HG02642 (cell line): ENCODE results near the gene GSG1L.

Experiments used
- ATAC-seq: cut with Tn5 transposase; IDR thresholded peaks from one replicate; pipeline ENCODE4 v1.9.1; 2021; ENCODE audit warnings: mild to moderate bottlenecking; ENCODE audit not compliant: unreplicated experiment, poor library complexity

Gene GSG1L

DNA sequence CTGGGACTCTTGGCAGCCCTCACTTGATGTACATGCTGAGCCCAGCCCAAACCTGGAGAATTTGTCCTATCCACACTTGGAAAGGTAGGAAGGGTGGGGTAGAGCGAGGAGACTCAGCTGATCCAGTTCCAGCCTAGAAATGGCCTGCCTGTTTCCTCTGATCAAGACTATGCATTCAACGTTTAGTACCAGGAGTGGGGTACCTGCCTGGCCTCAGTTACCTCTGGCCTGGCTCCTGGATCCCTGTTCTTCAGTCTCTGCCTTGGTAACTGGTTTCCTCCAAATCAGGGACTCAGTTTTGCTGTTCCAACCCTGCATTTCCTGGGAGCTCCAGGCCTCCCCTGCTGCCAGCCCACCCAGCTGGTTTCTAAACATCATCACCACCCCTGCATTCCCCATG, 233.5 kb downstream of the GSG1L start:
- no peak for ATAC-seq

DNA sequence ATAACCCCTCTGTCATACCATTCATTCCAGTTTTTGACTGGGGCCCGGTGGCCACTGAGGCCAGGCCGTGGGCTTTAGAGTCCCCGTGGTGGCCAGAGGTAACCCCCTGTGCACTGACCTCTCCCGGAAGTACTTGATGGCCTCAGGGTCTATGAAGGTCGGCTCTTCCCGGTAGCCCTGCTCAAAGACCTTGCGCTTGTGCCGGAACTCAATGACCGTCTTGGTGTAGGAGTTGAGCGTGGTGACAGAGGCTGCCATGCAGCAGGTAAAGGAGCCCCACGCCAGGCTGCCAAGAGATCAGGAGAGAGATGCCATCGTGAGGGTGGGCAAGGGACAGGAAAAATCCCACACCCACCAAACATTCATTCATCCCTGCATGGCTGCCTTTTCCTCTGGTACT, 234.8 kb downstream of the GSG1L start:
- ATAC-seq, result no peak

DNA sequence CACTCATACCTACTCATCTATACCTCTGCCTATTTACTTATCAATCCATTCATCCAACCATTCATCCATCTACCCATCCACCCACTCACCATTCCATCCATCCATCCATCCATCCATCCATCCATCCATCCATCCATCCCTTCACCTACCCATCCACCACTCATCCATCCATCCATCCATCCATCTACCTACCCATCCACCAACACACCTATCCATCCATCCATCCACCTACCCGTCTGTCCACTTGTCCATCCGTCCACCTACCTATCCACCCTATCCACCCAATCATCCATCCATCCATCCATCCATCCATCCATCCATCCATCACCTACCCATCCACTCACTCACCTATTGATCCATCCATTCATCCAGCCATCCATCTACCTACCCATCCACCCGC, 235.7 kb downstream of the GSG1L start:
- no peak for ATAC-seq

DNA sequence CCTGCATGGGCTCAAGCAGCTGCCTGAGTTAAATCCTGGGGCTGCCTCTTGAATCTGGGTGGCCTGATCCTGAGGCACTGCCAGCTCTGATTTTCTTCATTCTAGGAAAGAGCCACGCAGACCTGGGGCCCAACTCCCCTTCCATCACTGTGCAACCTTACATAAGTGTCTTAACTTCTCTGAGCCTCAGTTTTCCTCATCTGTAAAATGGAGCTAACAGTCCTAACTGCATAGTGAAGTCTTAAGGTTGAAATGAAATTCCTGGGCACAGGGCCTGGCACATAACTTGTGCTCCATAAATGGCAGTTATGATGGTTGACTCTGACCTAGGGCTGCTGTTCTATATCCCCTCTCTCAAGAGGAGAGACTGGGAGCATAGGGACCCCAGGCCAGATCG, 236.6 kb downstream of the GSG1L start:
- no peak for ATAC-seq

DNA sequence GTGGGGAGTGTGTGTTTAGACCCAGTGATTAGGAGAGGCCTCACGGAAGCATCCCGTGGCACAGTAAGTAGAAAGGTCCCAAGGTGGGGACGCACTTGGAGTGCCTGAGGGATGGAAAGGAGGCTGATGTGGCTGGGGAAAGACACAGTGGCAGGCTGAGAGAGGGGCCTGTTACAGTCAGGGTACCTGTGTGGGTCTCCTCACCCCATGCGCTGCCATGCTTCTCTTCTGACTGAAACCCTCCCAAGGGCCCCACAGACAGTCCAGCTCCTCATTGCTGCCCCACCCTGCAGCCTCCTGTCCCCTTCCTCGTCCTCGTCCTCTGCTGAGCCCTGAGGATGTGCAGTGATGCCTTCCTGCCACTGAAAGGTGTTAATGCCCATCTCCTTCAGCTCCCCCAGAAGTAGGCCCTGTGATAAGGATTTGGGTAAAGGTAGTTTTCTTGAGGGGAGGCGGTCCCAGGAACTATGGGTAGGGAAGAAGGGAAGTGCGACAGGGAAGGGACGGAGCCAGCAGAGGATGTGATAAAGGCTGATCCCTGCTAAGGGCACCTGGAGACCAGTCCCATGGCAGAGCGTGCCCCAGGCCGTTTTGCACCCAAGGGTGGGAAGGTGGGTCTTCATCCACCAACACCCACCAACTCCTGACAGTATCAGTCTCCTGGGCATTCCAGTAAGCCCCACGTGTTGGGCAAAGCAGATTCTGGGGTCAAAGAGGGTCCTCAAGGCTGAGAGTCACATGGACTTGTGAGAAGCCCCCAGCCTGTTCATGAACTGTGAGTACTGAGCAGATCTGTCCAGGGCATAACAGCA, 237.2 kb downstream of the GSG1L start:
- no peak for ATAC-seq

DNA sequence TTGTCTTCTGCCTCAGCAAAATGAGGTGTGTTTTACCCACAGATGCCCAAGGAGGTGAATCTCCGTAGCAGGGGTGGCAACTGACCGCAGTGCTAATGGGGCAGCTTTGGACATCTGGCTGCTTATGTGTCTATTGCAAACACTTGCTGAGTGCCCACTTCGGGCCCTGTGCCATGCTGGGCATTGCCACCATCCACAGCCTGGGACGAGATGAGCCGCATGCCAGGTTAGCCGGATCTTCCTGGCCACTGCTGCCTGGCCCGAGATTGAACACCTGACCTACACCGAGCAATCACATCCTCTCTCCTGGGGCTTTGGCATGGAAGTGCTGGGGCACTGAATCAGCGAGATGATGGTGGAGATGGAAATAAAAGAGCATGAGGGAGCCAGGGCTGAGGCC, 238.7 kb downstream of the GSG1L start:
- no peak for ATAC-seq

DNA sequence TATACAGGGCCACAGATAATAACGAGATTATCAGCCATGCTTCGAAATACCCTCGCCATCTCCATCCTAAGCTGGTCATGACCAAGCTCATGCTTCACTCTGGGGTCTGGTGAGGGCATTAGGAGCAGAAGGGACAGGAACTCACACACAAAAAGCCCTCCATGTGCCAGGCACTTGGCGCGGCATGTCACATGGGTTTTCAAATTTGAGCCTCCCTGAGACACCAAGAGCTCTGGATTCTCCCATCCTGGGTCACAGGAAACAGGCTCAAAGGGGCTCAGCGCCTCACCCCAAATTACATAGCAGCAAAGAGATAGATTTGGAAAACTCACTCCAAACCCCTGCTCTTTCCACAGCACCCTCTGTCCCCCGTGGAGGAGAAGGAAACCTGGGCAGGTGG, 239.5 kb downstream of the GSG1L start:
- ATAC-seq, result no peak

DNA sequence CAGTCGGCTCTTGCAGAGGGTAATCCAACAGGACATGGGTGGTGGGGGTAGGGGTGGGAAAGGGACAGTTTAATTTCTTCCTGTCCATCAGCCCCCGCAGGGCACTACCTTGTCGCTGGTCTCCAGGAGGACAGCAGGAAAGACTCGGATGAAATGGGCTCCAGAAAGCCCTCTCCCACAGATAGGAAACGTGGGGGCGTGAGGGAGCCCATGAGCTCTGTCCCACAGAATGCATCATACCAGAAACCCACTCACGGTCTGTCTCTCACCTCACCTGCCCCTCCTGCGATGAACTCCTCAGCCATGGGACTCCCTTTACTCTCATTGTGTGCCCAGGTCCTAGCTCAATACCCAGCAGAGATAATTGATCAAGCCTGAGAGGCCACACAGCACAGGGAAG, 240.1 kb downstream of the GSG1L start:
- no peak for ATAC-seq

DNA sequence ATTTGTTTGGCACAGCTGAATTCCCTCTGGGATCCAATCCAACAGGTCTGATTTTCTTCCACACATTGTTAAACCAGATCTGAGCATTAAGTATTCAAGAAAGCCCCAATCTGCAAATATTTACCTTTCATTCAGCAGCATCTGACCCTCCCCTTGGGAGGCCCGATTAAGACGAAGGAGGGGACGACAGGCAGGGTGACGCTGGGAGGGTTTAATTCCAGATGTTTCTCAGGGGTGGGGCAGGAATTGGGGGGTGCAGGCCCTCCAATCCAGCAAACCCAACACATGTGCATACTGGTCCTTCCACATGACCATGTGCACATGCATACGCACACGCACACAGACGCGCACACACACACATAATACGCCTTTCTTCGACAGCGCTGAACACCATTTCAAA, 240.5 kb downstream of the GSG1L start:
- no peak for ATAC-seq

DNA sequence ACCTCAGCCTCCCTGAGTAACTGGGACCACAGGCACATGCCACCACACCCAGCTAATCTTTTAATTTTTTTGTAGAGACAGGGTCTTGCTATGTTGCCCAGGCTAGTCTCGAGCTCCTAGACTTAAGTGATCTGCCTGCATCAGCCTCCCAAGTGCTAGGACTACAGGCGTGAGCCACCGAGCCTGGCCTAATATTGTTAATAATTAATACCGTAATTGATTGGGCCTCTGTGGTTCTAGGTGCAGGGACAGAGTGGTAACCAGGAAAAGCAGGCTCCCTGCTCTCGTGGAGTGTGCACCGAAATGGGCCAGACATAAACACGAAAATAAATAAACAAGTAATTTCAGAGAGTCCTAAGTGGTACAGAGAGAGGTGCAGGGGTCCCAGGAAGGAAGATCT, 241.0 kb downstream of the GSG1L start:
- no peak for ATAC-seq

DNA sequence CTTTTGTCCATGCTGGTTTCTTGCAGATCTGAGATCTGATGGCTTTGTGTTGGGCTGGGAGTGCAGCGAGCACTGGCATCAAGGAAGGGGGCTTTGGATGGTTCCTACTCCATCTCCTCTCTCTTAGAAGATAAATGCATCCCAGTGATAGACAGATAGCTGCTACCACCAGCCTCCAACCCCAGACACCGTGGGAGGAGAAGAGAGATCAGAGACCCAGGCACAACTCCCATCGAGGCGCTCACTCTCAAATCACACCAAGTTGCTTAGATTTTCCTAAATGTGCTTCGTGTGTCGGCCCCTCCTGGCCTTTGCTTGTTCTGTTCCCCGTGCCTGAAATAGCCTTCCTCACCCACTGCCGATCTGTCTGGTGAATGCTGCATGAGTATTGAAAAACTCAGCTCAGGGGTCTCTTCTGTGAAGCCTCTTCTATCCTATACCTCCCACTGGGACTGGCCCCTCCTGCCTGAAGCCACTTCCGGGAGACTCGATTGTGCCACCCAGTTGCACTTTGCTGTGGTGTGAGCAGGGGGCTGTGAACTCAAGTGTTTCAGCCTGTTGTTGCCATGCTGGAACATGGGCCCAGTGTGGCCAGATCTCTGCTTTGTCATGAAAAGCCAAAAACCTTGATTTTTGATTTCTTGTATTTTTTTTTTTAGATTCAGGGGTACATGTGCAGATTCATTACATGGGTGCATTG, 242.7 kb downstream of the GSG1L start:
- ATAC-seq, result no peak

DNA sequence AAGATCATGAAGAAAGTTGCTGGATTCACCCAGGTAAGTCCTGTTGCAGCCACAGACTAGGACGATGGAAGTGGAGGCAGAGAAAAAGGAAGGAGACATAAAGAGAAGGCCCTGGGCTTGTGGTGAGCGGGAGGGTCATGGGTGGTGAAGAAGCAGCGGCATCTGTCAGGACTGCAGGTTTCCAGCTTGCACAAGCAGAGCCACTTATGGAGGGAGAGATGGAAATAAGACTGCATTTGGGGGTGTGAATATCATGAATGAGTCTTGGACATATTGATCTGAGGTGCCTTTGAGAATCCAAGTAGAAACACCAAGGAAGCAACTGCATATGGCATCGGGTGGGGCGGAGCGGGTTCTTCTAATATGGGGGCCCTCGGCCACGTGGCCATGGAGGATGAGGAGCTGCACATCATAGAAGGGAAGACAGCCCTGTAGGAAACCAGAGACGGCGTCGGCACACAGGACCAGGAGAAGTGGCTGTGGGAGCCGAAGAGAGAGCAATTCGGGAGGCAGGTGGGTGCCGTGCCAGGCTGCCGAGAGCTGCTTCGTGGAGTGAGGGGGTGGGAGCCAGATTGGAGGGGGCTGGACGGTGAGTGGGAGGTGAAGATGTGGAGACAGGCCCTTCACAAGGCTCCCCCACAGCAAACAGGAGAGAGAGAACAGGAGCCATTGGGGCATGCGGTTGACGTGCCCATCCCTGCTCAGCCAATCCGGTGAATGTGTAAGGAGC, 243.5 kb downstream of the GSG1L start:
- ATAC-seq, result no peak

DNA sequence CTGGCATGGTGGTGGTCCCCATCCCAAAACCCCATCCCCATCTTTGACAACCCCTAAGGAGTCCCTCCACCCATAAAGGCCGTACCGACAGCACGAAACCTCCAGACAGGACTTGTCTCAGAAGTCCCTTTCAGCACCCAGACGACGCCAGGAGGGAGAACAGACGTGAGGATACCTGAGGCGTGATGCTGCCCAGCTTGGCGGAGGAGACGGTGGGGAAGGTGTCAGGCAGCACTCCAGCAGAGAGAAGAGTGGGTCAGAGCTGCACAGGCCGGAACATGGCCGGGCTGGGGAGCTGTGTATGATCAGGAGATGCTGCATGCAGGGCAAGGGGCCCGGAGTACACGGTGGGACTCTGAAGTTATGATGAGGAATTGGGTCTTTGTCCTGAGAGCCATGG, 244.2 kb downstream of the GSG1L start:
- ATAC-seq, result no peak

DNA sequence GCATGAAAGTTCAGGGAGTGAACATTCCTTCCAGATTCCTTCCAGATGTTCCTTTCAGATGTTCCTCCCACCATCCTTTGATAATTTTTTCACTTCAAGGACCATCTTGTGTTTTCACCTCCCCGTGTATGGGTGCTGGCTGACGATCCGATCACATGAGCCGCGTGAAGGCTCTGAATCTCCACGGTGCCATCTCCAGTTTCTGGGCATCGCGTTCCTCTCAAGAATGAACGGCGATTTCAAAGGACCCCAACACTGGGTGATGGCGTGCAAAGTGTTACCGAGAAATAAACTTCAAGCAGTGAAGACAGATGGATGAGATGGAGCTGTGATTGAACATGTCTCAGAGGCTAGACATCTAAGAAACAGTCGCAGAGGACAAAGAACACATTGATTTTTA, 245.3 kb downstream of the GSG1L start:
- no peak for ATAC-seq

DNA sequence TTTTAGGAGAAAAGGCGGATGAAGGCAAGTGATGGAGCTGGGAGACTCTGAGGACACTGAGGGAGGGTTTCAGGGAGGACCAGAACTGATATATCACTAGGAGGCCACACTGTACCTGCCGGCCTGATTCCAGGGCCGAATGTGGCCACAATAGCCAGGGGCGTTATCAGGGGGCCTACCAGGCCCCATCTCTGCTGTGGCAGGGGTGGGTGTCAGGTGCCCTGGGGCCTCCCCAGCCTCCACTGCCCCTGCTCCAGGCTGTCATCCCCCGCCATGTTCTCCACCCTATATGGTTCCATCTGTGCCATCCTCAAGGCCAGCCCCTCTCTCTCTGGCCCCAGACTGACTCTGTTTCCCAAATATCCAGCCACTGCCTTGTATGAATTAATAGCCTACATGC, 246.5 kb downstream of the GSG1L start:
- ATAC-seq, result no peak

DNA sequence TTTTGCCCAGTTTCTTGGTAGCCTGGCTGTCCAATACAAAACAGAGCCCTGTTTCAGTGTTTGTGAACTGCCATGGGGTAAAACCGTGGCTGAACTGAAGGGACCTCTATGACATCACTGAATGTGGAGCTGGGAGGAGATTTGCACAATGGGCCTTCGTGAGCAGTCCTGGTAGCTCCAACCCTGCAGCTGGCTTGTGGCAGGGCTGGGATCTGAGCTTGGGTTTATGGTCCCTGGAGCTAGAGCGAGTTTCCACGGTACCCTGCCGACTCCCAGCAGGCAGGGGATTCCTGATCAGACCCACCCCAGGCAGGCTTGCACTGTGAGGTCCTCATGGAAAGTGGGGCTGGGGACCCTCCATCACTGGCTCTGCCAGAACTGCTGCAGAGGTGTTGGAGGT, 247.0 kb downstream of the GSG1L start:
- no peak for ATAC-seq

DNA sequence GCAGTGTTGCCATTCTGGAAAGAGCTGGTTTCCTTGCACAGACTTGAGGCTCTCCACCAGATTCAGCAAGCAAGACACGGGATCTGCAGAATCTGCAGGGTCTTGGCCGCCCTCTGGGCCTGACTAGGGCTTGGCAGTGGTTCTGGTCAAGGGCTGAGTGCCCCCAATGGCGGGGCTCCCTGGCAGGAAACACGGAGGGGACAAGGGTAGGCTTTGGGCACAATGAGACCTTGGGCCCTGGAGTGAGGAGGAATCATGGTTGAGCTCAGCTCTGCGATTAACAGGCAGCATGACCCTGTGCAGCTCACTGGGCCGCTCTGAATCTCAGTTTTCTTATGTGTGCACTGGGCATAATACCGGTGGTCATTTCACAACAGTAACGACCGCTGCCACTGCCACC, 249.9 kb downstream of the GSG1L start:
- no peak for ATAC-seq

DNA sequence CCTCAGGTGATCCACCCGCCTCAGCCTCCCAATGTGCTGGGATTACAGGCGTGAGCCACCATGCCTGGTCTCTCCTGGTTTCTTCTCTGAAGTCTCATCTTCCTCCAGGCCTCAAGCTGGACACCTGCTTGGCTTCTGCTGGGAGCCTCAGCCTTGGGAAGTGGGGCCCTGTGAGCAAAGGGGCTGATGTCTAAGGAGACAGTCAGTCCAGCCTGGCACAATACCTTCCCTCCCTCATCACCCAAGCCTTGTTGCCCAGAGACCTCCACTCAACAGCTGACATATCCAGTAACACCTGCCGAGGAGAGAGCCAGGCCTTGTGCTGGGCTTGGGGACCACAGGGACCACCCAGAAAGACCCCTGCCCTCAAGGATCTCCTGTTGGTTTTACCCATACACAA, 251.6 kb downstream of the GSG1L start:
- ATAC-seq, result no peak

DNA sequence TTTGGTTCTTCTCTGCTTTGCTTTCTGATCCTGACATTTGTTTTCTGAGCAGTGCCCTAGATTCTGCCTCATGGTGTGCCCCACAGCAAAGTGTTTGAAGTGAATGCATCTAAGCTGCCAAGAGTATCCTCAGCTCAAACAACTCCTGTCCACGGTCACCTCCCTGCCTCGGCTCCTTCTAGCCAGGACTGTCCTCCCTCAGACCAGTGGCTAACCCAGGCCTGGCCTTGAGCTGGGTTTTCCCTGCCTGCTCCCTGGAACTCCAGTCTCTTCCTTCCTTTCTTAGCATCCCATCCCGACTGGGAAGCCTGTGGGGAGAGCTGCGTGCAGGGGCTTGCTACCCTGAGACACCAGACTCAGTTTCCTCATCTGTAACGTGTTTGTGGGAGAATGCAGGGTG, 256.5 kb downstream of the GSG1L start:
- ATAC-seq, result no peak

DNA sequence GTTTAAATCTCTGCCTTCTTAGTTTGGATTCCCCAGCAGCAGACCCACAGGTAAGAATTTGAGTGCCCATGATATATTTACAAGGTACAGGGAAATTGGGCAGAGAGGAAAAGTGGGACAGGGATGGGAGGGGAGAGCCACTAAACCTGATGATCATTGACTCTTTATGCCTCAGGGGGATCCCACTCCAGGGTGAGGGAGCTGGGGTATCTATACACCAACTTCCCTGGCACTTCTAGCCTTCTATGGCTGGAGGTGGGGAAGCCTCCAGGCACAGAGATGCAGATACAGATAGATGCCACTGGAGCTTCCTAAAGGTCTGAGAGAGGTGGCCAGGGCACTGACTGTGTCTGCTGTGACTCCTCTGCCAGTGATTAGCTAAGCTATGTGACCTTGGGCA, 257.1 kb downstream of the GSG1L start:
- ATAC-seq, result no peak

DNA sequence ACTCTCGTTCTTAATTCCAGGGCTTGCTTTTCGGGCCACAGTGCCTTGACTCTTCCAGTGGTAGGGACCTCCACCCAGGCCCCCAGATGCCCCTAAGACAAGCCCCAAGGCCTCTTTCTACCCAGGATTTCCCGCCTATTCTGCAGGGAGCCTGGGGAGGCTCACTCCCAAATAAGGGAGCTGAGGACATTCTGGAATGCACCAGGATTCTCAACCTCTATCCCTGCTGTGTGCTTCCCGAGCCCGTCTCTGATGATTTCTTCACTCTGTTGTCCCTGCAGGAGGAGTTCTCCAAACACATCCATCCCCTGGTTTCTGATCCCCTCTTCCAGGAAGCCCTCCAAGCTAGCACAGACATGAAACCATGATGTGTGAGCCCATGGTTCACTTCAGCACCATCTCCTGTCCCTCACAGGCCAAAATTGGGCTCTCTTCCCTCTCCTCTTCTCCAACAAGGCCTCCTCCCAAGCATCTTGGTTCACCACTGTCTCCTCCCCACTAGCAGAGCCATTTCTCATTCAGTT, 257.6 kb downstream of the GSG1L start:
- ATAC-seq, result no peak
